ENCODE measurements around the gene TNRC6A.
"Not testable (repeated sequence)": the region's sequence is repeated elsewhere in the genome, so short reads cannot be mapped to it uniquely, and the experiment has no call there.

TNRC6A gene

DNA sequence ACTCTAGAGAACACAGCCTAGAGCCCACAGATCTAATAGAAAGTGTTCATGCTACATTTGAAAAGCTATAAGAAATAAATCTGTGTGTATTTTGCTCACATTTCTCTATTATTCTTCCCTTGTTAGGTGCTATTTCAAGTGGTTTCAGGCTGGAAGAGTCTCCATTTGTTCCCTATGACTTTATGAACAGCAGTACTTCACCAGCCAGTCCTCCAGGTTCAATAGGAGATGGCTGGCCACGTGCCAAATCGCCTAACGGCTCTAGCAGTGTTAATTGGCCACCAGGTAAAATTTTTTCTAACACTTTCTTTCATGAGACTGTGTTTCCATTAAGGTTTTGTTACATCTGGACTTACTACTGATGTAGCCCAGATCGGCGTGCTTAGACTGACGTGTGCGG is 85.6 kb downstream of the TNRC6A start:
- no peak for DNase-seq (ENCODE audit: low read depth in 2 of 2)

DNA sequence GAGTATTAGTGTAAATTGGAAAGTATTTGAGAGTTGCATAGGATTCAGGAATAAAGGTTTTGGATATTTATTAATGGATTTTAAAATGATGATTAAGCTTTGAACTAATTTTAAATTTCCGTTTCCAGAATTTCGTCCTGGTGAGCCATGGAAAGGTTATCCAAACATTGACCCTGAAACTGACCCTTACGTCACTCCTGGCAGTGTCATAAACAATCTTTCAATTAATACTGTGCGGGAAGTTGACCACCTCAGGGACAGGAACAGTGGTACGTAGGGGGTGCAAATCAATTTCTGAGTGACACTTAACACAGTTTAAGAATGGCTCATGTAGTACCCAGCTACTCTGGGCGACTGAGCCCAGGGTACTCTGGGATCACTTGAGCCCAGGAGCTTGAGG is 87.2 kb downstream of the TNRC6A start:
- DNase-seq (ENCODE audit: low read depth in 2 of 2) = no peak

DNA sequence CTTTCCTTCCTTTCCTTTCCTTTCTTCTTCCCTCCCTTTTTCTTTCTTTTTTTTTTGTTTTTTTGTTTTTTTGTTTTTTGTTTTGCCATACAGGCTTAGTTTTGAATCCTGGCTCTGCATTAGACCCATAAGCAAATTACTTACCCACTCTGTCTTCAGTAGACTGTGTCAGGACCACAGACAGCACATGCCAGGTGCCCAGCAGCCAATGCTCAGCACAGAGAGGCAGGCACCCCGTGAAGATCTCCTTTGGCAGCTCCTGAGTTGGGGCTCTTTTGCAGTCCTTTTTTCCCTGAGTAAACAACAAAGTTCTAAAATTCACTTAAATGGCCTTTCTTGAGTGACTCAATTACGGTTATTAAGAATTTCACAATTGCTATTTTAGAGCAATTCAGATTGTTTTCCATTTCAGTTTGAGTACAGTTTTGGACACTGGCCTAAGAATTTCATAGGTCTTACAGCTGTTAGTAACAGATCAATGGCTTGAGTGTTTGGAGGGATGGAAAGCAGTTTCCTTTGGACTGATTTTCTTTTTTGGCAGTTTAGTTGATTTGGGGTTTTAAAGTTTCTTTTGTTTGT is 90.1 kb downstream of the TNRC6A start:
- no peak for DNase-seq (ENCODE audit: low read depth in 2 of 2)

DNA sequence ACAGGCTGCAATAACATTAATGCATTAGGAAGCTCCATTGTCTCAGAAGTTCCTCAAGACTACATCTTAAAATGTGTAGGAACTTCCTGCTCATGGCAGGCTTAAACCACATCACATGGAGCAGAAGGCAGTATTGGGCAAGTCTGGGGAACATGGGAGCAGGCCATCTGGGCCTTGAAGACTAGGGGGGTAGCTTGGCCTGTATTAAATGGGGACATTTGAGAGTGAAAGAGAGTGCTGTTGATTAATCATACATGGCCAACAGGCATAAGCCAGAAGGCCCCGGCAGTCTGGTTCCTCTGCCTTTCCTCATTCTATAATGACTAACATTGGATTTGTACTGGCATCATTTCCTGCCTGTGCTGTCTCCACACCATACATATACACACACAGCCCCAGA is 91.1 kb downstream of the TNRC6A start:
- DNase-seq (ENCODE audit: low read depth in 2 of 2) = no peak

DNA sequence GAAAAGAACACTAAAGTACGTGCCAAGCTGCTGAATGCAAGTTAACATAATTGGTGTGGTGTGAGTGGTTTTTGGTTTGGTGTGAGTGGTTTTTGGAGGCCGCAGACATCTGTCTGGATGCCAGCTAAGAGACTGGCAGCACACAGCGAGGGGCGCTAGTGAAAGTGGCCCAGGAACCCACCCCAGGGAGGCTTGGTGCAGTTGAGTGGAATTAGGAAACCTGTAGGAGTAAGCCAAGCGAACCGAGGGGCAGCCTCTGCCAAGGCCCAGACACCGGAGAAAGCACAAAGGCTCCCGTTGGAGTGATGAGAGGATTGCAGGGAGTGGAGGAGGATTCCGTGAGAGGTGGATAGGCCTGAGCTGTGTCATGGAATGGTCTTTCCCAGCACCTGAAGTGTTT is 91.7 kb downstream of the TNRC6A start:
- DNase-seq (ENCODE audit: low read depth in 2 of 2) = no peak

DNA sequence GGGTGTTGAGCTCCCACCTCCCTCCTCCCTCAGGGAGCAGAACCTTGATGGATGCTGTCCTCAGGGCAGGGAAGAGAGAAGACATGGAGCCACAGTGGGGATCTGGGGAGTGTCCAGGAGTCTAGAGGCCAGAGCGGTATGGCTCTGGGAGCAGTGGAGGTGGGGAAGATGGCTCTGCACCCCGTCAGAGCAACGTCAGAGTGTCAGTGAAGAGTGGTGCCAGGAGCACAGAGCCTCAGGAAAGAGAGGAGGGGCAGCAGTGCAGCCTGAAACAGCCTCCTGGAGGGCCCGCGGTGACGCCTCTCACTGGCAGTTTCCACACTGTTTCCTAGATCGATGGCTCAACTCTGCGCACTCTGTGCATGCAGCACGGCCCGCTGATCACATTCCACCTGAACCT is 93.1 kb downstream of the TNRC6A start:
- DNase-seq (ENCODE audit: low read depth in 2 of 2) = no peak

DNA sequence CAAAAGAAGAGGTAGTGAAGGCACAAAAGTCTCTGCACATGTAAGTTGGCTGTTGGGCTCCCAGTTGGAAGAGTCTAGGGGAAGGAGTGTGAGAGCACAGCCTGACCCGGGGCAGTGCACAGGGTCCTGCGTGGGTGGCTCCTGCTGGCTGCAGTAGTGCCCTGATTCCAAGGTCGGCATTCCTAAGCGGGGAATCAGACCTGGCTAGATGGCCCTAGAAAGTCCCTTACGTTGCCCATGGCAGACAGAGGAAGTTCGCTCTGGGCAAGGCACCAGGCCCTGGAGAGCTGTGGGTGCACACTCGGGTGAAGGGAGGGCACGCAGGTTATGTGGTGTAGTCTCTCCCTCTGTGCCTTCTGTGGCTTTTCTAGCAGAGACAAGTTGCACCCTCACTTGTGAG is 93.5 kb downstream of the TNRC6A start:
- no peak for DNase-seq (ENCODE audit: low read depth in 2 of 2)

DNA sequence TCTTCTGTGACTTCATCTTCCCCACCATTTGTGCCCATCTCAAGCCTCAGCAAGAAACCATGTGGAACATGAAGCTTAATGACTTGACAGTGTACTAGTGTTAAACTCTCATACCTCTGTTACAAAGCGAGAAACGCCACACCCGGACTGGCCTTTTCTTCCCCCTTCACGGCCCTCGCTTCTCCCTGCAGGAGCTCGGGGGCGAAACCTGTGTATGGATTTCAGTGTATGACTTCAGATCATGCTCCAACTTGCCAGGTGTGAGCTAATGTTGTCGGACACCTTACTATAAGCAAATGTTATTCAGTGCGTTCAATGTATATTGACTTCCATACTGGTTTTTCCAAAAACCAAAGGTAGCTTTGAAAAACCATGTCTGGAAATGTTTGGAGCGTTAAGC is 96.2 kb downstream of the TNRC6A start:
- DNase-seq (ENCODE audit: low read depth in 2 of 2) = no peak

DNA sequence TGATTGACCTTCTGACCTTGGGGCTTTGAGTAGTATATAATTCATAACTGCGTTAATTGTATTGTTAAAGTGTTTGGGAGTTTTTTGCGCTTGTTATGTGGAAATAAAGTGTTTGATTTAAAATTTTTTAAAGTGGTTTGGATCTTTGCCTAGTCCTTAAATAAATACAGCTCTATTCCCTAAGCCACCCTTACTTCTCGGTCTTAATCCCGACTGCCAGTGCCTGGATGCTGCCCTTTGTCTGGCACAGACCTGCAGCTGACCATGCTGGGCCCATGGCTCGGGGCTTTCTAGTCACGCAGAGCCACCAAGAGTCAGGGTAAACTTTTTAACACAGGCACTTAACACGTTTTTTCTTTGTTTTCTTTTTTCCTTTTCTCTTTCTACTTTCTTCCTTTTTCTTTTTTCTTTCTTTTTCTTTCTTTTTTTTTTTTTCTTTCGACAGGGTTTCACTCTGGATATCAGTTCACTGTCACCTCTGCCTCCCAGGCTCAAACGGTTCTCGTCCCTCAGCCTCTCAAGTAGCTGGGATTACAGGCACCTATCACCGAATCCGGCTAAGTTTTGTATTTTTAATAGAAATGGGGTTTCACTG is 96.7 kb downstream of the TNRC6A start:
- DNase-seq (ENCODE audit: low read depth in 2 of 2) = no peak

DNA sequence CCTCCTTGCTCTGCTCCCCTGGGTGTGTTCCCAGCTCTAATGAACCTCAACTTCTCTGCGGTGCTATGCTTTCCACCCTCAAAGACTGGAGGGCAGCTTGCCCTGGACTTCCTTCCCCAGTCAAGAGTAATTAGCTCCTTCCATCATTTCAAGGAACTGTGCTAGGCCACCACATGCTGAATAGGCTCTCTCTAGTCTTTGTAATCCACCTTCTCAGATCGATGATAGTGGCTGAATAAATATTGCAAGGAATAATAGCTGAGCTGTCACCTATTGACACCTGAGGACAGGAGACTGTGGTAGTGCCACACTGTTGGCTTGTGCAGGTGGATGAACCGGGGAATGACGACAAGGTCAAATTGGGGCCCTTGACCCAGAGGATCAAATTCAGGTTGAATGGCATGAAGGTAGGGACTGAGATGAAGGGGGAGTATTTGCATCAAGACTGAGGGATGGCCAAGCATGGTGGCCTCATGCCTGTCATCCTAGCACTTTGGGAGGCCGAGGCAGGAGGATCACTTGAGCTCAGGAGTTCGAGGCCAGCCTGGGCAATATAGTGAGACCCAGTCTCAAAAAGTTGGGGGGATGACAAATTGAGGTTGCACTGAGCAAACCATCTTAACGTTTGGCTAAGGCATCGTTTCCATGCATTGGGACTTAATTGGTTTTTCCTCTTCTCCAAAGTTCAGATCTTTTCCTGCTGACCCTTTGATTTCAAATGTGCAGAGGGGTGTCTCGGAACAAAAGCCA is 97.5 kb downstream of the TNRC6A start:
- DNase-seq (ENCODE audit: low read depth in 2 of 2) = no peak

DNA sequence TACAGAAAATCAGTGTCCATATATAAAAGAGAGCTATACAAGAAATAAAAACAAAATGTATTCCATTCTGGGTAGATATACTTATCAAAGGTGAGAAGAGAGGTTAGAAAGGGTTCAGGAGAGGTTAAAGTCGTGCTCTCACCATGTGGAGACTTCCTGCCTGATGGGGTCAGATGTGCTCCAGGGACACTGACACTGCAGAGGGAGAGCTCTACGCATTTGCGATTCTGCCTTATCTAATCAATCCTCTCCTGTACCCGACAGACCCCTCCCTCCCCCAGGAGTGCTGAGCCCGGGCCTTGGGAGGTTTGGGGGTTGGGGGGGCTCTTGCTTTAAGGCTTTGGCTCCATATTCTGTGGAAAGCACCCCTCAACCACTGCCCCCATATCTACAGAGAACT is 99.7 kb downstream of the TNRC6A start:
- DNase-seq (ENCODE audit: low read depth in 2 of 2) = no peak

DNA sequence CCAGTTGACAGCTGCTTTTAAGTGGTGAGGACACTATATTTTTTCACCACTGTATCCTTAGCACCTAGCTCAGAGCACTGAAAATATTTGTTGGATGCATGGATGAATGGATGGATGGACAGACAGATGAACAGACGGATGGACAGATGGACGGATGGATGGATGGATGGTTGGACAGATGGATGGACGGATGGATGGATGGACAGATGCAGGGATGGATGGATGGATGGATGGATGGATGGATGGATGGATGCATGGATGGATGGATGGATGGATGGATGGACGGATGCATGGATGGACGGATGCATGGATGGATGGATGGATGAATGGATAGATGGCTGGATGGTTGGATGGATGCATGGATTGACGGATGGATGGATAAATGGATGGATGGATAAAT is 103.9 kb downstream of the TNRC6A start:
- no peak for DNase-seq (ENCODE audit: low read depth in 2 of 2)

DNA sequence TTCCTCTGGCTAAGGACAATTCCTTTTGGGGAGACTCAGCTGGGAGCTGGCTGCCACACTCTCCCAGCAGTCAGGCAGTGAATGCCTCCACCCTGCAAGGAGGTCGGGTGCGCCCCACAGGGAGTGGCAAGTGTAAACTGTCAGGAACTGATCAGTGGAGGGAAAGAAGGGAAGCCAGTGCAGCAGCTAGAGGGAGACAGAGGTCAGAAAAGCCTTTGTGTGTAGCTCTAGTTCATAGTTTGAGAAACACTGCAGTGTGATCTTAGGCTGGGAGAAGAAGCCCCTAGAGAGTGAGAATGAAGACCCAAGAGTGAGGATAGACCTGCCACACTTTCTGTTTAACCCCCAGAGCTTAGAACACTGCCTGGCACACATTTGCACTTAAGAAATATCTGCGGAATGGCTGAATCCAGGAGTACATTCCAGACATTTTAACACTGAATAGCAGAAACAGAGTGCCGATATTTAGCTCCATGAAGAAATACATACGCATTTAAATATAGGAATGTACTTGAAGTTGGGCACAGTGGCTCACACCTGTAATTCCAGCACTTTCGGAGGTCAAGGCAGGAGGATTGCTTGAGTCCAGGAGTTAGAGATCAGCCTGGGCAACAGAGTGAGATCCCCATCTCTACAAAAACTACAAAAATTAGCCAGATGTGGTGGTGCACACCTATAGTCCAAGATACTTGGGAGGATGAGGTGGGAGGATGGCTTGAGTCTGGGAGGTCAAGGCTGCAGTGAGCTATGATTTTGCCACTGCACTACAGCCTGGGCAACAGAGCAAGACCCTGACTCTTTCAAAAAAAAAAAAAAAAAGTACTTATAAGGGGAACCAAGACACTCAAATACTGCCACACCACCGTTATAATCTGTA is 105.2 kb downstream of the TNRC6A start:
- DNase-seq (ENCODE audit: low read depth in 2 of 2) = no peak

DNA sequence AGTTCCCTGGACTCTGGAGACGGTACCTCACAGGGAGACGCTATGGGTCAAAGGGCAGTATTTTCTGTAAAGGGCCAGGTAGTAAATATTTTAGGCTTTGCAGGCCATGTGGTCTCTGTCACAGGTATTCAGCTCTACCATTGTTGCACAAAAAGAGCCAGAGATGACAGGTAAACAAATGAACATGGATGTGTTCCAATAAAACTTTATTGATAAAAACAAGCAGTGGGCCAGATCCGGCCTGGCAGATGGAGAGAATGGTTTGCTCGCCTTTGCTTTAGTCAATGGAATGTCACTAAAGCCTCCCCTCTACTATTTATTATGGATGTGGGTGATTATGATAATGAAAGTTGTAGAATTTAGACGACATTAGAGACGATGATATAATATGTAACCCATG is 107.4 kb downstream of the TNRC6A start:
- DNase-seq (ENCODE audit: low read depth in 2 of 2) = no peak

DNA sequence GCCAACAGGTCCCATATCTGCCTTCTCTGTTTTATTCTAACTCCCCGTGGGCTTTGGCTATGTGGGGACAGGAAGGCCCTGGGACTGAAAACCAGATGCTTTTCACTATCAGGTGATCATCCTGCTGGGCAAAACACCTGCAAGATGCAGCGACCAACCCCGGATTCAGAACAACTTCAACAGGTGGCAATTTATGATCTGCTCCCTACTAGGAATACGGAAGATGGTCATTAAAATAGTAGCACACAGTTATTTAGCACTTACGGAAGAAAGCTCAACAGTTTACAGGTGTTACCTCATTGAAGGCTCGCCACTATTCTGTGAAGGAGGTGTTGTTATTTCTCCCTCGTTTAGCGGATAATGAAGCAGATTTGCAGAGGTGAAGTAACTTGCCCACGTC is 108.5 kb downstream of the TNRC6A start:
- DNase-seq (ENCODE audit: low read depth in 2 of 2) = no peak

DNA sequence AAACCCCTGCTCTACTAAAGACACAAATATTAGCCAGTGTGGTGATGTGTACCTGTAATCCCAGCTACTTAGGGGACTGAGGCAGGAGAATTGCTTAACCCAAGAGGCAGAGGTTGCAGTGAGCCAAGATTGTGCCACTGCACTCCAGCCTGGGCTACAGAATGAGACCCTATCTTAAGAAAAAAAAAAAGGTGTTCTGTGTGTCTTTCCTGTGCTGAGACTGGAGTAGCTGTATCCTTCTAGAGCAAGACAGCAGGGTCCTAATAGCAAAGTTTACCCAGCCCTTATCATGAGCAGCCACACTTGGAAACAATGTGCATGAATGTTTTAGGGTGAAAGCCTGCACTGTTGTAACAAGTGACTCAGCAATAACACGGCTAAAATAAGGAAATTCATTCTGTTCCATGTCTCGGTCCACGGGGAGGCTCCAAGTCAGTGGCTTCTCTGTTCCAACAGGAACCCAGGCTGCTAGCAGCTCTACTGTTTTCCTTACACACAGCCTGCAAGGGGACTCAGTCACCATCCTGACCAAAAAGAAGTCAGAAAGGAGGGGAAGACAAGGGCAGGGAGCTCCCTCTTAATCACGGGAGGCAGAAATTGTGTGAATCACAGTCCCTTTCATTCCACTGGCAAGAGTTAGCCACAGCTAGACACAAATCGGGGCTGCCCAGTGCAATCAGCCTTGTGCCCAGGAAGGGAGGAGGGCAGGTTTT is 109.3 kb downstream of the TNRC6A start:
- no peak for DNase-seq (ENCODE audit: low read depth in 2 of 2)

DNA sequence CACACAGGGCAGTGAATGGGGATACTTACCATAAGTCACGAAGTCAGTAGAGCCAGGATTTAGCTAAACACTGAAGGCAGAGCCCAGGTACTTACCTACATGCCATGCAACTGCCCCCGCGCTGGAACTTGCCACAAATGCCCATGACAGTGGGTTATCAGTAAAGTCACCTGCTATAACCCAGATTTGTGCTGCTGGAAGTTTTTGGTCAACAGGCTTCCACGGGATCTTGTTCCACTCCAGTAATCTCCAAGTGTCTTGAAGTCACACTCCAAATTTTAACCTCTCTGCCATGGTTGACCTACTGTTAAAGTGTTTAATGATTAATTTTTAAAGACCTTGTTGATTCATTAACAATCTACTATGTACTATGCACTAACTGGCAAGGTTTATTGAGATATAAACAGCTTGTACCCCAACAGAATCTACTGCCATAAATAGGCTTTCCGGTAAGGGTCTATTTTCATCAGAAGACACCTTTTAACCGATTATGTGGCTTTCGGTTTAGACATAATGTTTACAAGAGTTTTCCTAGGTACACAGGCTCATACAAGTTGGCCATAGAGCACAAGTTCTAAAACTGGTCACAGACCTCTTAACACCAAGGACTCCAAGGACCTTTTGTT is 110.0 kb downstream of the TNRC6A start:
- DNase-seq (ENCODE audit: low read depth in 2 of 2) = no peak

DNA sequence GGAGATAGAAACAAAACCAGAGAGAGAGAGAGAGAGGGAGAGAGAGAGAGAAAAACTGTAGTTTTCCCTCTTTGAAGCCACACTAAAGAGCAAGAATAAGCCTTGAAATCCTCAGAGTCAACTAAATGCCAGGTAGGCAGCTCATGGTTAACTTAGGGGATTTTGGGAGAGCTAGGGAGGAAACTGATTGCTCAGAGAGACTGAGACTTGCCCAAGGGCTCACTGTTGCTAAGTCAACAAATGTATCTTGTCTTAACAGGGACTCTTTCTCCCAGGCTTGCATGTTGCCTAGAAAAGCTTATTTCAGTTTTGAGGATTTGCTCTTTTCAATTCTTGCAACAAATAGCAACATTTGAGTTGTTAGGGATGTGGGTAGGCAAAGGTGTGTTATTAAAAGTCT is 111.8 kb downstream of the TNRC6A start:
- no peak for DNase-seq (ENCODE audit: low read depth in 2 of 2)

DNA sequence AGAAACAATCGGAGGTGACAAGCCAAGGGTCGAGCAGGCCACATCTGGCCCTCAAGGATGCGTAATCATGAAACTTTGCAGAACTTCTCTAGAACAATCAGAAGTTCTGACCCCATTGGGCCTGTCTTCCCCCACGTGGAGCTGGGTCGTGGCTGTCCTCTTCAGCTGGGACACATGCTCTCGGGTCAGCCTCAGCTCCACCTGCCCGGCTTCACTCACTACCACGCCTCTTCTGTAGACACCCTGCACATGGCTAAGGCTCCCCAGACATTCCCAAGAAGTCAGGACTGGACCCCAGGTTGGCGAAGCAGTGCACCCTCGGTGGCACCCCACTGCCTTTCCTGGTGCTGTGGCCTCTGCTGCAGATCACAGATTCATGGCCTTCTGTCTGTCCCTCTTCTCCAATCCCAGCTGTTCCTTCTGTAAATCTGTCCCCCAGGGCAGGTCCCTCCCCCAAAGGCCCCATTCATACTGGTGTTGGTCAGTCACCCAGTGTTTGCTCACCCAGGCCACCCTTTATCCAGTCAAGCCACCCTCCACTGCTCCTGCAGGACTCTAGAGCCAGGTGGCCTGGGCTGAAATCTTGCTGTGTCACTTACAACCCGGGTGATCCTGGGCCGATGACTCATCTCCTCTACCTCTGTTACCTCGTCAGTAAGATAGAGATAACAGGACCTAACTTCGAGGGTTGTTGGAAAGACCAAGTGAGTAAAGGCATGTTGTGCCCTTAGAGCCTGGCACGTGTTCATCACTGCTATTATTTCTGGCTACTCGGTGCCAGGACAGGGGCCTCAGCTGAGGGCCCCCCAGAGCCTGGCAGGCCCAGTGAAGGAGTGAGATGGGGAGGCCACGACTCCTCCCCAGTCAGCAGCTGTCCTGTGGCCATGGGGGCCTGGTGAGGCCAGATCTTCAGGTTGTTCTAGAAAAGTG is 114.9 kb downstream of the TNRC6A start:
- DNase-seq (ENCODE audit: low read depth in 2 of 2) = no peak

DNA sequence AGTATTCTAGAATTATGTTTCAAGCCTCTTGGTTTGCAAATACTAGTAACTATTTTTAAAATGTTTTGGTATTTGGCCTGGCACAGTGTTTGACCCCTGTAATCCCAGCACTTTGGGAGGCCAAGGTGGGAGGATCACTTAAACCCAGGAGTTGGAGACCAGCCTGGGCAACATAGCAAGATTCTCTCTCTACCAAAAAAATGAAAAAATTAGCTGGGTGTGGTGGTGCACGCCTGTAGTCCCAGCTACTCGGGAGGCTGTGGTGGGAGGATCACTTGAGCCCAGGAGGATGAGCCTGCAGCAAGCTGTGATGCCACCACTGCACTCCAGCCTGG is 115.5 kb downstream of the TNRC6A start:
- not testable (repeated sequence) for DNase-seq (ENCODE audit: low read depth in 2 of 2)
